Cardiac muscle cell (in vitro differentiated cells and primary cell): ENCODE results near the gene MESP2. TPM values are rescaled to one million over a fixed set of nuclear protein-coding genes. Genes with fewer than 3 reads are reported as not detected.

ENCODE experiments used
- DNase-seq, 2 donors: peaks; one replicate each; pipeline versions ENCODE4 v3.0.0 to v3.0.0-alpha.2; 2010 to 2017; ENCODE audit warnings: low read depth in 1 of 2, low spot score in 1 of 2
- H3K27ac ChIP-seq: fragments of 200-600 bp; sonication (generic); 2 replicates; pipeline ENCODE4 v1.5.1; 2016
- H3K27me3 ChIP-seq: fragments of 200-600 bp; sonication (generic); 2 replicates; pipeline ENCODE4 v1.6.0; 2016; ENCODE audit warnings: control low read depth
- H3K36me3 ChIP-seq: fragments of 200-600 bp; sonication (generic); 2 replicates; pipeline ENCODE4 v1.5.1; 2016; ENCODE audit warnings: control low read depth
- H3K4me1 ChIP-seq: fragments of 200-600 bp; sonication (generic); 2 replicates; pipeline ENCODE4 v1.8.1; 2017; ENCODE audit warnings: low read depth, mild to moderate bottlenecking, mixed run types
- H3K4me3 ChIP-seq: fragments of 200-600 bp; sonication (generic); 2 replicates; pipeline ENCODE4 v1.5.1; 2016; ENCODE audit warnings: mild to moderate bottlenecking
- H3K9me3 ChIP-seq: fragments of 200-600 bp; sonication (generic); 2 replicates; pipeline ENCODE4 v1.5.1; 2017; ENCODE audit warnings: low read depth, mild to moderate bottlenecking, control low read depth
- polyA plus RNA-seq: library from polyadenylated mRNA; unstranded; fragments of >200 nt; fragmentation: Nextera tagmentation; extraction: Ambion mirVana; gene quantifications from 2 replicates; pipeline ENCODE4 v1.2.1, GENCODE V29; 2016
- total RNA-seq: library from RNA; depleted of rRNA; stranded (reverse); fragments of >200 nt; gene quantifications from 2 replicates; pipeline ENCODE4 v1.2.3, GENCODE V29; 2016
- TF ChIP-seq, protein P1 (sequence below): IDR thresholded peaks from 2 replicates; pipeline ENCODE4 v1.5.1; 2012; ENCODE audit warnings: low read depth, mild to moderate bottlenecking, low read length

Gene MESP2
- total and polyA plus RNA-seq, 2 experiments from 2014 or later, result 1.1 to 2.4 TPM

GRCh38 chr15:89751748-89752147 lies 24.4 kb upstream of the MESP2 start:
- H3K27ac ChIP-seq, result no peak overlapping the region
- H3K4me1 ChIP-seq, result no peaks in the 10 kb centered on the region
- H3K27me3 ChIP-seq, result peaks cover 42% of the 10 kb centered on the region
- no peak overlapping the region for H3K4me3 ChIP-seq
- TF ChIP-seq, protein P1, sequence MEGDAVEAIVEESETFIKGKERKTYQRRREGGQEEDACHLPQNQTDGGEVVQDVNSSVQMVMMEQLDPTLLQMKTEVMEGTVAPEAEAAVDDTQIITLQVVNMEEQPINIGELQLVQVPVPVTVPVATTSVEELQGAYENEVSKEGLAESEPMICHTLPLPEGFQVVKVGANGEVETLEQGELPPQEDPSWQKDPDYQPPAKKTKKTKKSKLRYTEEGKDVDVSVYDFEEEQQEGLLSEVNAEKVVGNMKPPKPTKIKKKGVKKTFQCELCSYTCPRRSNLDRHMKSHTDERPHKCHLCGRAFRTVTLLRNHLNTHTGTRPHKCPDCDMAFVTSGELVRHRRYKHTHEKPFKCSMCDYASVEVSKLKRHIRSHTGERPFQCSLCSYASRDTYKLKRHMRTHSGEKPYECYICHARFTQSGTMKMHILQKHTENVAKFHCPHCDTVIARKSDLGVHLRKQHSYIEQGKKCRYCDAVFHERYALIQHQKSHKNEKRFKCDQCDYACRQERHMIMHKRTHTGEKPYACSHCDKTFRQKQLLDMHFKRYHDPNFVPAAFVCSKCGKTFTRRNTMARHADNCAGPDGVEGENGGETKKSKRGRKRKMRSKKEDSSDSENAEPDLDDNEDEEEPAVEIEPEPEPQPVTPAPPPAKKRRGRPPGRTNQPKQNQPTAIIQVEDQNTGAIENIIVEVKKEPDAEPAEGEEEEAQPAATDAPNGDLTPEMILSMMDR, result no peak
- no peaks in the 10 kb centered on the region for H3K9me3 ChIP-seq
- H3K36me3 ChIP-seq, result no peaks in the 10 kb centered on the region
- DNase-seq, result no peak

- TF ChIP-seq, protein P1, result no peak
- no peak for DNase-seq
- Histone ChIP-seq H3K36me3 (no peaks in the 10 kb centered on the region), H3K4me1 (no peaks in the 10 kb centered on the region), H3K9me3 (no peaks in the 10 kb centered on the region), H3K27ac (no peak overlapping the region), H3K27me3 (peaks cover 24% of the 10 kb centered on the region), H3K4me3 (no peak overlapping the region)
Measured at GRCh38 chr15:89753855-89754254, 22.3 kb upstream of the MESP2 start.

GRCh38 chr15:89754361-89755154 lies 21.6 kb upstream of the MESP2 start:
- DNase-seq, result no peak
- H3K4me1 ChIP-seq, result no peaks in the 10 kb centered on the region
- no peaks in the 10 kb centered on the region for H3K36me3 ChIP-seq
- peaks cover 17% of the 10 kb centered on the region for H3K27me3 ChIP-seq
- no peaks in the 10 kb centered on the region for H3K9me3 ChIP-seq
- H3K4me3 ChIP-seq, result no peak overlapping the region
- H3K27ac ChIP-seq, result no peak overlapping the region
- TF ChIP-seq, protein P1, result no peak

- peaks cover 8% of the 10 kb centered on the region for H3K27me3 ChIP-seq
- no peaks in the 10 kb centered on the region for H3K36me3 ChIP-seq
- no peaks in the 10 kb centered on the region for H3K9me3 ChIP-seq
- DNase-seq, result no peak
- no peaks in the 10 kb centered on the region for H3K4me1 ChIP-seq
- TF ChIP-seq, protein P1, result no peak
- H3K4me3 ChIP-seq, result no peak overlapping the region
- H3K27ac ChIP-seq, result no peak overlapping the region
Measured at GRCh38 chr15:89755701-89756100, 20.4 kb upstream of the MESP2 start.

- Histone ChIP-seq H3K27ac (no peak overlapping the region), H3K4me3 (no peak overlapping the region), H3K27me3 (peaks cover 2% of the 10 kb centered on the region), H3K9me3 (no peaks in the 10 kb centered on the region), H3K4me1 (no peaks in the 10 kb centered on the region), H3K36me3 (no peaks in the 10 kb centered on the region)
- TF ChIP-seq, protein P1, result no peak
- DNase-seq, result no peak
Measured at GRCh38 chr15:89756897-89757296, 19.2 kb upstream of the MESP2 start.
